Smooth muscle cell of the umbilical artery (primary cell): ENCODE data around the gene LRRC28. TPM values are rescaled to one million over a fixed set of nuclear protein-coding genes. Genes with fewer than 3 reads are reported as not detected.

Experiments used
- total RNA-seq: library from RNA; depleted of rRNA; stranded (reverse); fragments of >200 nt; gene quantifications from 2 replicates; pipeline ENCODE4 v1.2.3, GENCODE V29; 2014

LRRC28 gene
- total RNA-seq: 21.4 and 21.7 TPM in 2 replicates

GRCh38 chr15:99250857-99251841 is at the start of gene LRRC28:
Gene LRRC28, plus strand, starts transcription at chr15:99251481. Its CDS starts 4,477 bp downstream, at chr15:99255958.

DNA sequence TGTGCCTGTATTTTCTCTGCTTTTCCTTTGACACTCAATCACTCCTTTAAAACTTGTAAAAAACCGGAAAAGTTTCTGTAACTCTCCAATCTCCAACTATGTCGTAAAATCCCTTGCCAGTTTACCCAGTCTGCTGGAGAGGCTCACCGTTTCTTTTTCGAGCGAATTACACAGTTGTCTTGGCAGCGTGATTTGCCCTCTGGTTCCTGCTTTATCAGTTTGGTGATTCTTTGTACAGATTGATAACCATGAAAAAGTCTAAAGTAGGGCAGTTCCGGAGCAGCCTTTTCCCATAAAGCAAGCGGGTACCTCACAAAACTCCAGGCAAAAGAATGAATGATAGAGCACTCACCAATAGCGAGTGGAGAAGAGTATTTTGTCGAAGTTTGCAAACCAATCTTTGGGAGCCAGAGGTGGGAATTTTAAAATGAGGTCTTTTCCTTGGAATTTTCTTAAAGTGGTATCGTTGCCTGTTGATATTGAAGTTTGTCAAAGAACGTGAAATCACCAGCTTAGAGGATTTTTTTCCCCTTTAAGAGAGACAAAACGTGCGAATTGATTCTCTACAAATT is 1.9 kb upstream of the LRRC28 start, which contains the start of gene TTC23:
TSS of gene TTC23 (minus strand) at position 312 of the 572 bp plus-strand sequence. CDS start 20,869 bp downstream, outside the sequence.

Other genes starting within 250 kb of the LRRC28 start
- gene PGPEP1L, start 243.7 kb upstream of the LRRC28 start, total RNA-seq: not detected in 2 replicates
- gene SYNM, start 146.4 kb upstream of the LRRC28 start, total RNA-seq: 20.0 and 48.4 TPM in 2 replicates
- 32.6 and 36.2 TPM in 2 replicates for gene TTC23, start 1.9 kb upstream of the LRRC28 start, total RNA-seq